Neural cell (in vitro differentiated cells): Measurements from ENCODE around the gene TMEM218. TPM values are rescaled to one million over a fixed set of nuclear protein-coding genes. Genes with fewer than 3 reads are reported as not detected.

ENCODE experiments used
- H2AFZ ChIP-seq: fragments of 200-600, 300-800 bp; sonication (generic), shearing (Covaris generic); 2 replicates; pipeline ENCODE4 v1.6.0; 2014; ENCODE audit warnings: low read depth, mild to moderate bottlenecking, antibody characterized with exemption, low read length, moderate library complexity
- H3F3A ChIP-seq: fragments of 200-600 bp; shearing (Covaris generic); 2 replicates; pipeline ENCODE4 v1.6.1; 2016; ENCODE audit warnings: mild to moderate bottlenecking, moderate library complexity, mixed read lengths, antibody characterized with exemption, low read length; ENCODE audit not compliant: insufficient read depth, poor library complexity, severe bottlenecking
- H3K27ac ChIP-seq: fragments of 200-600, 300-800 bp; sonication (generic), shearing (Covaris generic); 2 replicates; pipeline ENCODE4 v1.5.1; 2014; ENCODE audit warnings: mild to moderate bottlenecking, low read length, moderate library complexity
- H3K27me3 ChIP-seq: fragments of 300-800, 200-600 bp; sonication (generic), shearing (Covaris generic); 2 replicates; pipeline ENCODE4 v1.6.0; 2014; ENCODE audit warnings: mild to moderate bottlenecking, low read depth, low read length, moderate library complexity; ENCODE audit not compliant: insufficient read depth
- H3K36me3 ChIP-seq: fragments of 300-800, 200-600 bp; sonication (generic), shearing (Covaris generic); 2 replicates; pipeline ENCODE4 v1.5.1; 2014; ENCODE audit warnings: mild to moderate bottlenecking, antibody characterized with exemption, low read length, moderate library complexity; ENCODE audit not compliant: insufficient read depth
- H3K4me2 ChIP-seq: fragments of 300-800, 200-600 bp; sonication (generic), shearing (Covaris generic); 2 replicates; pipeline ENCODE4 v1.6.0; 2014; ENCODE audit warnings: mild to moderate bottlenecking, low read length
- H3K4me3 ChIP-seq: fragments of 300-800, 200-600 bp; sonication (generic), shearing (Covaris generic); 2 replicates; pipeline ENCODE4 v1.5.1; 2014; ENCODE audit warnings: mild to moderate bottlenecking, low read length, moderate library complexity
- H3K79me2 ChIP-seq: fragments of 200-600 bp; shearing (Covaris generic); replicated peaks from 2 replicates; pipeline ENCODE4 v1.6.0; 2014; ENCODE audit warnings: mild to moderate bottlenecking, low read length, moderate library complexity; ENCODE audit not compliant: insufficient read depth
- H3K9ac ChIP-seq: fragments of 300-800, 200-600 bp; sonication (generic), shearing (Covaris generic); 2 replicates; pipeline ENCODE4 v1.6.1; 2016; ENCODE audit warnings: mild to moderate bottlenecking, low read length, mixed read lengths
- H3K9me2 ChIP-seq: fragments of 200-600 bp; shearing (Covaris generic); 2 replicates; pipeline ENCODE4 v1.6.1; 2016; ENCODE audit warnings: mild to moderate bottlenecking, low read length, mixed read lengths; ENCODE audit not compliant: insufficient read depth
- H3K9me3 ChIP-seq: fragments of 200-600, 300-800 bp; sonication (generic), shearing (Covaris generic); 2 replicates; pipeline ENCODE4 v1.6.1; 2016; ENCODE audit warnings: mild to moderate bottlenecking, mixed run types, low read length, moderate library complexity, mixed read lengths
- H4K20me1 ChIP-seq: fragments of 200-600 bp; shearing (Covaris generic); 2 replicates; pipeline ENCODE4 v1.6.1; 2016; ENCODE audit warnings: mild to moderate bottlenecking, mixed run types; ENCODE audit not compliant: insufficient read depth
- CTCF ChIP-seq: fragments of 450-650 bp; IDR thresholded peaks from 2 replicates; pipeline ENCODE4 v1.5.1; 2014; ENCODE audit warnings: antibody characterized with exemption, mild to moderate bottlenecking, moderate library complexity; ENCODE audit not compliant: poor library complexity, severe bottlenecking
- EP300 ChIP-seq: fragments of 450-650 bp; conservative IDR thresholded peaks from 2 replicates; pipeline ENCODE4 v1.6.1; 2014; ENCODE audit warnings: antibody characterized with exemption, mild to moderate bottlenecking, moderate library complexity; ENCODE audit not compliant: poor library complexity, severe bottlenecking
- EZH2 ChIP-seq: fragments of 200-600, 300-800 bp; shearing (Covaris generic), sonication (generic); IDR thresholded peaks from 2 replicates; pipeline ENCODE4 v1.6.1; 2014; ENCODE audit warnings: antibody characterized with exemption, low read length, borderline replicate concordance, mild to moderate bottlenecking; ENCODE audit not compliant: insufficient read depth, poor library complexity, severe bottlenecking
- MXI1 ChIP-seq: fragments of 450-650 bp; conservative IDR thresholded peaks from 2 replicates; pipeline ENCODE4 v1.6.1; 2014; ENCODE audit warnings: antibody characterized with exemption, mild to moderate bottlenecking; ENCODE audit not compliant: poor library complexity, severe bottlenecking
- POLR2AphosphoS5 ChIP-seq: IDR thresholded peaks from 2 replicates; pipeline ENCODE4 v1.6.1; 2012
- RAD21 ChIP-seq: fragments of 450-650 bp; conservative IDR thresholded peaks from 2 replicates; pipeline ENCODE4 v1.6.1; 2014; ENCODE audit warnings: antibody characterized with exemption, mild to moderate bottlenecking, moderate library complexity
- REST ChIP-seq: IDR thresholded peaks from 2 replicates; pipeline ENCODE4 v1.6.1; 2012; ENCODE audit warnings: borderline replicate concordance
- SMC3 ChIP-seq: fragments of 450-650 bp; conservative IDR thresholded peaks from 2 replicates; pipeline ENCODE4 v1.6.1; 2014; ENCODE audit warnings: antibody characterized with exemption, mild to moderate bottlenecking, moderate library complexity; ENCODE audit not compliant: poor library complexity
- TAF1 ChIP-seq: IDR thresholded peaks from 2 replicates; pipeline ENCODE4 v1.6.1; 2012; ENCODE audit warnings: low read depth
- polyA plus RNA-seq: library from polyadenylated mRNA; depleted of rRNA; stranded (reverse); fragments of >200 nt; gene quantifications from 2 replicates; pipeline ENCODE4 v1.2.3, GENCODE V29; 2014

Gene TMEM218
- polyA plus RNA-seq, 1 donor from 2014 or later, result 70.0 TPM

- no peaks in the 10 kb centered on the region for H3K9me2 ChIP-seq
- no peaks in the 10 kb centered on the region for H3K9me3 ChIP-seq
- H3K9ac ChIP-seq, result no peak overlapping the region
- no peaks in the 10 kb centered on the region for H3F3A ChIP-seq
- H3K27ac ChIP-seq, result no peak overlapping the region
- H3K79me2 ChIP-seq, result no peaks in the 10 kb centered on the region
- H3K4me2 ChIP-seq, result no peak overlapping the region
- H3K4me3 ChIP-seq, result no peak overlapping the region
- no peaks in the 10 kb centered on the region for H3K27me3 ChIP-seq
- no peak for TF ChIP-seq POLR2AphosphoS5
- no peak for TF ChIP-seq CTCF
- no peak for TF ChIP-seq EP300
- TF ChIP-seq TAF1, result no peak
- TF ChIP-seq SMC3, result no peak
- no peak for TF ChIP-seq RAD21
- no peak for TF ChIP-seq EZH2
- no peak for TF ChIP-seq MXI1
- no peak for TF ChIP-seq REST
- no peak overlapping the region for H2AFZ ChIP-seq
- no peaks in the 10 kb centered on the region for H3K36me3 ChIP-seq
- no peaks in the 10 kb centered on the region for H4K20me1 ChIP-seq
Measured at GRCh38 chr11:125136001-125136400, 24.6 kb upstream of the TMEM218 start.

- H2AFZ ChIP-seq, result no peak overlapping the region
- H3K4me2 ChIP-seq, result no peak overlapping the region
- H3K9ac ChIP-seq, result no peak overlapping the region
- no peaks in the 10 kb centered on the region for H3K36me3 ChIP-seq
- H4K20me1 ChIP-seq, result no peaks in the 10 kb centered on the region
- no peaks in the 10 kb centered on the region for H3K79me2 ChIP-seq
- no peaks in the 10 kb centered on the region for H3K9me2 ChIP-seq
- H3F3A ChIP-seq, result no peaks in the 10 kb centered on the region
- H3K27ac ChIP-seq, result no peak overlapping the region
- H3K4me3 ChIP-seq, result no peak overlapping the region
- TF ChIP-seq SMC3 (no peak), EP300 (no peak), RAD21 (no peak), CTCF (no peak), TAF1 (no peak), REST (no peak), POLR2AphosphoS5 (no peak), EZH2 (no peak), MXI1 (no peak)
- H3K27me3 ChIP-seq, result no peaks in the 10 kb centered on the region
- no peaks in the 10 kb centered on the region for H3K9me3 ChIP-seq
Measured at GRCh38 chr11:125132596-125132995, 21.2 kb upstream of the TMEM218 start.
